Medulla oblongata (tissue), 1 donor: ENCODE measurements around the gene ADPRH.
A peak's percentile ranks its signal among the peaks of the same experiment; 100 is the strongest.
"Not testable (repeated sequence)": the region's sequence is repeated elsewhere in the genome, so short reads cannot be mapped to it uniquely, and the experiment has no call there.

Experiments used
- DNase-seq: peaks from one replicate; pipeline ENCODE4 v3.0.0-alpha.2; 2015; ENCODE audit errors: extremely low spot score

ADPRH gene

GRCh38 chr3:119579366-119580066 lies at the start of gene ADPRH:
Gene ADPRH, plus strand, starts transcription at chr3:119579492. Its CDS starts 2,678 bp downstream, at chr3:119582170.
- DNase-seq, result peak; percentile 40

GRCh38 chr3:119529883-119530282 lies 49.4 kb upstream of the ADPRH start:
- DNase-seq, result no peak

GRCh38 chr3:119530456-119530855 lies 48.8 kb upstream of the ADPRH start:
- no peak for DNase-seq

- DNase-seq, result no peak
These were observed 48.1 kb upstream of the ADPRH start for GRCh38 chr3:119531151-119531550.

GRCh38 chr3:119534296-119534695 lies 45.0 kb upstream of the ADPRH start:
- DNase-seq, result no peak

GRCh38 chr3:119536757-119537156 lies 42.5 kb upstream of the ADPRH start:
- no peak for DNase-seq

- DNase-seq, result no peak
These were observed 40.5 kb upstream of the ADPRH start for GRCh38 chr3:119538772-119539171.

- no peak for DNase-seq
These were observed 37.7 kb upstream of the ADPRH start for GRCh38 chr3:119541547-119541946.

- no peak for DNase-seq
These were observed 37.0 kb upstream of the ADPRH start for GRCh38 chr3:119542168-119542767.

GRCh38 chr3:119543147-119543546 lies 36.1 kb upstream of the ADPRH start:
- no peak for DNase-seq

GRCh38 chr3:119547227-119547626 lies 32.1 kb upstream of the ADPRH start:
- DNase-seq, result no peak

GRCh38 chr3:119548341-119548740 lies 31.0 kb upstream of the ADPRH start:
- DNase-seq, result peak; percentile 20

GRCh38 chr3:119550192-119550910 lies 28.9 kb upstream of the ADPRH start:
- DNase-seq, result no peak

GRCh38 chr3:119551598-119551997 lies 27.7 kb upstream of the ADPRH start:
- no peak for DNase-seq

- DNase-seq, result not testable (repeated sequence)
These were observed 26.4 kb upstream of the ADPRH start for GRCh38 chr3:119552928-119553327.

GRCh38 chr3:119553823-119554415 lies 25.4 kb upstream of the ADPRH start:
- no peak for DNase-seq

GRCh38 chr3:119555309-119555735 lies 24.0 kb upstream of the ADPRH start:
- peak; percentile 38 for DNase-seq

GRCh38 chr3:119555929-119556328 lies 23.4 kb upstream of the ADPRH start:
- DNase-seq, result no peak

GRCh38 chr3:119557192-119557876 lies 22.0 kb upstream of the ADPRH start:
- no peak for DNase-seq

GRCh38 chr3:119557877-119558269 lies 21.4 kb upstream of the ADPRH start:
- DNase-seq, result no peak

GRCh38 chr3:119558626-119559317 lies 20.5 kb upstream of the ADPRH start:
- no peak for DNase-seq
